IPS-20b (cell line): ENCODE data around the gene ANO4.
"Not testable (repeated sequence)": the region's sequence is repeated elsewhere in the genome, so short reads cannot be mapped to it uniquely, and the experiment has no call there.

Experiments used
- H3K27ac ChIP-seq: one replicate; pipeline ENCODE4 v1.5.1; 2013; ENCODE audit warnings: low read length
- H3K27me3 ChIP-seq: 2 replicates; pipeline ENCODE4 v1.6.1; 2013; ENCODE audit warnings: mild to moderate bottlenecking, low read length, inconsistent platforms; ENCODE audit not compliant: insufficient read depth
- H3K36me3 ChIP-seq: 2 replicates; pipeline ENCODE4 v1.6.1; 2013; ENCODE audit warnings: low read depth, mild to moderate bottlenecking, inconsistent platforms, low read length, moderate library complexity; ENCODE audit not compliant: insufficient read depth
- H3K4me1 ChIP-seq: 2 replicates; pipeline ENCODE4 v1.6.1; 2013; ENCODE audit warnings: mild to moderate bottlenecking, control low read depth, inconsistent platforms, low read length, moderate library complexity; ENCODE audit not compliant: insufficient read depth
- H3K4me3 ChIP-seq: 2 replicates; pipeline ENCODE4 v1.5.1; 2013; ENCODE audit warnings: mild to moderate bottlenecking, low read length, inconsistent platforms
- H3K9ac ChIP-seq: 2 replicates; pipeline ENCODE4 v1.6.1; 2013; ENCODE audit warnings: low read depth, mild to moderate bottlenecking, inconsistent platforms, low read length, moderate library complexity
- H3K9me3 ChIP-seq: 2 replicates; pipeline ENCODE4 v1.6.1; 2013; ENCODE audit warnings: mild to moderate bottlenecking, low read depth, low read length, inconsistent platforms; ENCODE audit not compliant: insufficient read depth

The ANO4 gene

DNA sequence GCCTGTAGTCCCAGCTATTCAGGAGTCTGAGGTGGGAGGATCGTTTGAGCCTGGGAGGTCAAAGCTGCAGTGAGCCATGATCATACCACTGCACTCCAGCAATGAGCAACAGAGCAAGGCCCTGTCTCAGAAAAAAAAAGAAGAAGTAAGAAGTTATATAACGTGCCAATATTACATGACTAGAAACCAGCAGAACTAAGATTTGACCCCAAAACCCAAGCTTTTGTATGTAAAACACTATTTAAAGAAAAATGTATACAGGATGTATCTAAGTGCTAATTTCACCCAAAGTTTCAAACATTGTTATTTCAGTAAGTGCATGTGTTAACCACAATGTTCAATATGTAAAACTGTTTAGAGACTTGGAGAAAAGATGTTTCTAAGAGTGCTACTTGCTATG is 320.8 kb downstream of the ANO4 start:
- H3K9ac ChIP-seq, result no peak overlapping the region
- H3K27ac ChIP-seq, result no peak overlapping the region
- H3K36me3 ChIP-seq, result no peaks in the 10 kb centered on the region
- no peaks in the 10 kb centered on the region for H3K9me3 ChIP-seq
- H3K4me3 ChIP-seq, result no peak overlapping the region
- no peaks in the 10 kb centered on the region for H3K27me3 ChIP-seq
- no peaks in the 10 kb centered on the region for H3K4me1 ChIP-seq

DNA sequence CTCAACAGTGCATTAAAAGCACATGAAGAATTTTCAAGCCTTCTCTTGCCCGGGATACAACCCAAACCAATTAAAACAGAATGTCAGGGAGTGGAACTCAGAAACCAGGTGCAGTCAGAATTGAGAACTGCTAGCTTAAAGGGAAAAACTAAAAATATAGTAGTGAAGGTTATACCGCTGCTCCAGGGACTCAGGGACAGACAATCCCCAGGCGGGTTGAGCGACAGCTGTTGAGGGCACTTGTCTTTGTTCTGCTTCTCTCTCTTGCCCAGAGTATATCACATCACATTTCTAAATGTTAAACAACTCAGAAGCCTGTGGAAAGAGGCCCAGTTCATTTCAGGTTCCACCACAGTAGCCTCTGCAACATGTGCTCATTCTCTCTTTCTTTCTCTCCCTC is 322.3 kb downstream of the ANO4 start:
- Histone ChIP-seq H3K4me3 (no peak overlapping the region), H3K9me3 (no peaks in the 10 kb centered on the region), H3K4me1 (no peaks in the 10 kb centered on the region), H3K27me3 (no peaks in the 10 kb centered on the region), H3K27ac (no peak overlapping the region), H3K9ac (no peak overlapping the region), H3K36me3 (no peaks in the 10 kb centered on the region)

DNA sequence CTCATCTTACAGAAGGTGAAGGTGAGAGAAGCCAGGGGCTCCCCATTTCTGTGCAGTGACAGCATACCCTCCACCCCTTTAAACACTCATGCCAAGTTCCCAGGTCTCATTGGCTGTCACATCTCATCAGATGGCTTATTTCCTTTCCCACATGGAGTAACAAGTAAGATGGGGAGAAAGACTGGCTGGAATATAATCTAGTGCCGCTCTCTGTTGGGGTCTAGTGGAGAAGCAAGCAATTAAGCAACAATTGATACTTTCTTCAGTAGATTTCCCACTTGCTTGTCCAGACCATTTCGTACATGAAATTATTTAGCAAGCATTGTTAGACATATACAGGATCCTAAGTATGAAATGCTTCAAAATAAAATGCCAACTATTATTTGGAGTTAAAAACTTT is 323.3 kb downstream of the ANO4 start:
- H3K9ac ChIP-seq, result no peak overlapping the region
- H3K9me3 ChIP-seq, result no peaks in the 10 kb centered on the region
- no peaks in the 10 kb centered on the region for H3K4me1 ChIP-seq
- H3K36me3 ChIP-seq, result no peaks in the 10 kb centered on the region
- H3K27me3 ChIP-seq, result no peaks in the 10 kb centered on the region
- H3K27ac ChIP-seq, result no peak overlapping the region
- no peak overlapping the region for H3K4me3 ChIP-seq

DNA sequence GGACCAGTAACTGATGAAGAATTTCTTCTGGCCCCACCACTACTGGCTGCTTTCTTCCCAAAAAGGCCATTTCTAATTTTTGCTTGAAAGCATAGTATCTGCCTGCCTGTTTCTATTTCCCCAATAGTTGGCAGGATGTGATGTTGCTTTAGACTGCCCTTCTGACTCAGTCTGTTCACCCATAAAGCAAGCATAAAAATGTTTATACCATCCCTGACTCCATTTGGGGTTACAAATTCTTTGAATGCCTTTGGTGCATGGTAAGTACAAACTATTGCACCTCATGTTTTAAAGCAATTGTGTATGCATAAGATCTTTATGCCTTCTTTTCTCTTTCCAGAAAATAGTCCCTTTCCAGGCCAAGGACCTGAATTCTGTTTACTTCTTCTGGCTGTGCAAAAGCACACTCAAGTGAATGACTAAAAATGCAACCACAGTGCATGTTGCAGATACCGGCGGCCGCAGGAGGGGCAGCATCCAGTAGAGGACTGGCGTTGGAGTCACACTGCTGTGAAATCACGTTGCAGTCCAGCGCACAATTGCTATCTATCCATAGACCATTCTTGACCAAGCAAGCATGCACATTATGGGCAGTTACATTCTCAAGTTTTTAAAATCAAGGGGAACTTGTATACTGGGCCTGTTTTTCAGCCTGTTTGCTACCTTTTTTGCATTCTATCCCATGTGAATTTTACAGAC is 333.1 kb downstream of the ANO4 start:
- Histone ChIP-seq H3K27ac (no peak overlapping the region), H3K4me1 (no peaks in the 10 kb centered on the region), H3K4me3 (no peak overlapping the region), H3K27me3 (no peaks in the 10 kb centered on the region), H3K9ac (no peak overlapping the region), H3K9me3 (no peaks in the 10 kb centered on the region), H3K36me3 (no peaks in the 10 kb centered on the region)

DNA sequence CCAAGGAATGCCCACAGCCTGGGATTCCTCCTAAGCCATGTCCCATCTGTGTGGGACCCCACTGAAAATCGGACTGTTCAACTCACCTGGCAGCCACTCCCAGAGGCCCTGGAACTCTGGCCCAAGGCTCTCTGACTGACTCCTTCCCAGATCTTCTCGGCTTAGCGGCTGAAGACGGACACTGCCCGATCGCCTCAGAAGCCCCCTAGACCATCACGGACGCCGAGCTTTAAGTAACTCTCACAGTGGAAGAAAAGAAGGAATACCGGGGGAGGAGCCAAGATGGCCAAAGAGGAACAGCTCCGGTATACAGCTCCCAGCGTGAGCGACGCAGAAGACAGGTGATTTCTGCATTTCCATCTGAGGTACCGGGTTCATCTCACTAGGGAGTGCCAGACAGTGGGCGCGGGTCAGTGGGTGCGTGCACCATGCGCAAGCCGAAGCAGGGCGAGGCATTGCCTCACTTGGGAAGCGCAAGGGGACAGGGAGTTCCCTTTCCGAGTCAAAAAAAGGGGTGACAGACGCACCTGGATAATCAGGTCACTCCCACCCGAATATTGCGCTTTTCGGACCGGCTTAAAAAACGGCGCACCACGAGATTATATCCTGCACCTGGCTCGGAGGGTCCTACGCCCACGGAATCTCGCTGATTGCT is 351.3 kb downstream of the ANO4 start:
- H3K27me3 ChIP-seq, H3K27ac ChIP-seq, H3K36me3 ChIP-seq, H3K9me3 ChIP-seq, H3K9ac ChIP-seq, H3K4me1 ChIP-seq: not testable (repeated sequence)
- H3K4me3 ChIP-seq, result peak overlapping the region; percentile 53

DNA sequence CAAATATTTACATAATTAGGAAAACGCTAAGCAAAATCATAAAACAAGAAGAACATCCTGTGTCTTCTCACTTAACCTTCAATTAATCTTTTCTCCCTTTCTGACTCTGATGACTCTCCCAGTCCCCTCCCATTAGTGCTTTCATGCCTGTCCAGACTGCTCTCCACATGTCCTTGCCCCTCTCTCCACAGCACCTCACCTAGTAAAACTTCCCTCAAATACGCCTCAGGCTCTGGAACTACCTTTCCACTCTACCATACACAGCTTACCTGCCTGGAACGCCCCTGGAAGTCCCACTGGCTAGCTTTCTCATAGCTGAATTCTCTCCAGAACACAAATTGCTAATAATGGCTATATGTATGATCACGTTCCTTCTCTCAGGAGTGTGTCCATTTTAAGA is 370.7 kb downstream of the ANO4 start:
- H3K9me3 ChIP-seq, result no peaks in the 10 kb centered on the region
- no peak overlapping the region for H3K4me3 ChIP-seq
- no peaks in the 10 kb centered on the region for H3K27me3 ChIP-seq
- no peaks in the 10 kb centered on the region for H3K4me1 ChIP-seq
- no peak overlapping the region for H3K9ac ChIP-seq
- no peaks in the 10 kb centered on the region for H3K36me3 ChIP-seq
- H3K27ac ChIP-seq, result no peak overlapping the region

DNA sequence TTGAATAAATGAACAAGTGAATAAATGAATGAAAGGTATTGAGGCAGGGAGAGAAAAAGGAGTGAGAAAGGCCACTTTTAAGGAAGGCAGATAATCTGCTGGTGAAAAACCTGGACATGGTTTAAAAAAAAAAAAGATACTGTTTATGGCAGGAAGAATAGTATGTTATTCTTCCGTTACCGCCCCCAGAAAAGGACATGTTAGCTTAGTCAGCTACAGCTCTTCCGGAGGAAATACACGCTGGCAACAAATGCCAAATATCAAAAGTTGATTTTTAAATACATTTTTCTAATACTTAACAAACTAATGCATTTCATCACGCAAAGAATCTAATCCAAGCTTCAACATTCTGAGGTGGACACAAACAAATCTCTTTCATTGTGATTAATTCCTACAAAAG is 372.3 kb downstream of the ANO4 start:
- Histone ChIP-seq H3K4me3 (no peak overlapping the region), H3K4me1 (no peaks in the 10 kb centered on the region), H3K27ac (no peak overlapping the region), H3K9ac (no peak overlapping the region), H3K27me3 (no peaks in the 10 kb centered on the region), H3K9me3 (no peaks in the 10 kb centered on the region), H3K36me3 (no peaks in the 10 kb centered on the region)

DNA sequence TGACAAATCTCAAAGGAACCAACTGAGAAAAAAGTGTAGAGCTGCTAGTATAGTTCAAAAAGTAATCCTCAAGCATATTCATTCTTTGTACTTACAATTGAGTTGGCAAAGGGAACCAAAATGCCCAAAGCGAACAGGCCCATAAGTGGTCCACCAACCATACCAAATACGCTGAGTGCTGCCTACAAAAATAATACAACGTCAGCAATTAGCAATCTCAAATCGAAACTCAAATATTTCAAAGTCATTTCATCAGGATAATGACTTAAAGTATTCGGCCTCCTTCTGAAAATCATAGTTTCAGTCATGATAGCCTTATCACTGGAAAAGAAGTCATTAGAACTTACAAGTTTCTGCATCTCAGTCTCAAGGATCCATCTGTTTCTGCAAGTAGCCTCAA is 373.4 kb downstream of the ANO4 start:
- Histone ChIP-seq H3K9ac (no peak overlapping the region), H3K4me3 (no peak overlapping the region), H3K4me1 (no peaks in the 10 kb centered on the region), H3K36me3 (no peaks in the 10 kb centered on the region), H3K27me3 (no peaks in the 10 kb centered on the region), H3K27ac (no peak overlapping the region), H3K9me3 (no peaks in the 10 kb centered on the region)

DNA sequence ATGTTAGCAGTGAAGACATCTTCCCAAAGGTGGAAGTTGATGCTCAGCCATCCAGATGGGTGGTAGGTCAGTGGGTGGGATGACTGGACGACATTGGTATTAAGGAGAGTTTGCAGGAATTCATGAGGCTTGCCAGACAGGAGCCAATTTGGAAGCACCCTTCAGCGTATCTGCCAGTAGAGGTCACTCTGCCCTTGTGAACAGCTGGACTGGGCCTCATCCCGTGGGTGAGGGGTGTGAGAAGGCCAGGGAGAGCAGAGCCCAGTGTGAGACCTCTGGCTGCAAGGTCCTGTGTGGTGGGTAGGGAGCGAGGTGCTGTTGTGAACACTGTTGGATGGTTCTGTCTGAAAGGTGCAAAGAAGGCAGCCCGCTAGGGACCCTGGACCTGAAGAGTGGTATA is 377.7 kb downstream of the ANO4 start:
- no peaks in the 10 kb centered on the region for H3K9me3 ChIP-seq
- H3K4me1 ChIP-seq, result no peaks in the 10 kb centered on the region
- H3K27ac ChIP-seq, result no peak overlapping the region
- H3K4me3 ChIP-seq, result no peak overlapping the region
- H3K36me3 ChIP-seq, result no peaks in the 10 kb centered on the region
- H3K27me3 ChIP-seq, result no peaks in the 10 kb centered on the region
- no peak overlapping the region for H3K9ac ChIP-seq

DNA sequence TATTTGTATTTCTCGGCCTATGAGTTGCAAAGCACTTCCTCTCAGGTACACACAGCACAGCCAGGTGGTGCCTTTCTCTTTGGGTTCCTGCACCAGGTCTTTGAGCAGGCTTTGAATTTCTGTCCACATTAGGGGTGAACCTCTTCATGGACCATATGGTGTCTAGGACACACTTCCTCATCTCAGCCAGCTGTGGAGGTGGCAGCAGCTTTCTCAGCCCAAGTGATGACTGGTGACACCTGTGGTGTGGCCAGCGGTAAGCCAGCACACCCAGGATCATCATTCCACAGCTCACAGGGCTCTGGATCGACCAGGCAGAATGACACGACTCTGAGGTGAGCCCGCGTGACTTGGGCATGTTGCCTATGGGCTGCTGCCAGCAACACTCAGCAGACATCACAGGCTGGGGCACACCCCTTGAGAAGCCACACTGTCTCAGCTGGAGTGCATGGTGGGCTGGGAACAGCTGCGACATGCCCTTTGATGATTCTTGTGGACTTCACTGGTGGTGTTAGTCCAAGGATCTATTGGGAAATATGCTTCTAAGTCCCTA is 378.7 kb downstream of the ANO4 start:
- Histone ChIP-seq H3K4me1 (no peaks in the 10 kb centered on the region), H3K27ac (no peak overlapping the region), H3K36me3 (no peaks in the 10 kb centered on the region), H3K9ac (no peak overlapping the region), H3K27me3 (no peaks in the 10 kb centered on the region), H3K9me3 (no peaks in the 10 kb centered on the region), H3K4me3 (no peak overlapping the region)

DNA sequence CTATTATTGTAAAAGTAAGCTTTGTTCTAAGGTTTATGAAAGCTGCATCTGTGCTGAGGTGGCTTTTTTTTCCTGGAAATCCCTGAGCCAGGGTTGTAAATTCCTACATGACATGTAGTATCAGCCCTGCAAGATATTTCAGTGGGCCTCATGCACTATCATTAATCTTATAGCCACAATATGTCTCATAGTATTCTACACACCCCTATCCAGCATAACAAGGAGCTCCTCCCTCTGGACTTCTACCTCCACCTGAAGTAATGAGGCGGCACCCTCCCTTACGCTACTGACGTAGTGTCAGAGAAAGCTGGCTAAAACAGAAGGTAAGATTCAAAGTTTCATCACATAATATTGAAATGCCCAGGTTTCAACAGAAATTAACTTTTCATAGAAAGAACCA is 380.0 kb downstream of the ANO4 start:
- no peak overlapping the region for H3K27ac ChIP-seq
- no peaks in the 10 kb centered on the region for H3K4me1 ChIP-seq
- H3K27me3 ChIP-seq, result no peaks in the 10 kb centered on the region
- no peaks in the 10 kb centered on the region for H3K36me3 ChIP-seq
- H3K9ac ChIP-seq, result no peak overlapping the region
- no peak overlapping the region for H3K4me3 ChIP-seq
- no peaks in the 10 kb centered on the region for H3K9me3 ChIP-seq
